Spinal cord (tissue), 10 donors: ENCODE data around the gene PGAM2. TPM values are rescaled to one million over a fixed set of nuclear protein-coding genes. Genes with fewer than 3 reads are reported as not detected.
"Not testable (repeated sequence)": the region's sequence is repeated elsewhere in the genome, so short reads cannot be mapped to it uniquely, and the experiment has no call there.

Experiments
- DNase-seq, 6 donors: peaks; one replicate each; pipeline versions ENCODE4 v3.0.0 to v3.0.0-alpha.2; 2013 to 2015; ENCODE audit warnings: low spot score in 6 of 6, low read depth in 4 of 6
- H3K27ac ChIP-seq: one replicate; pipeline ENCODE4 v1.5.1; 2013; ENCODE audit warnings: low read depth, low read length, control low read depth
- H3K27me3 ChIP-seq: one replicate; pipeline ENCODE4 v1.6.1; 2013; ENCODE audit warnings: low read length; ENCODE audit not compliant: control insufficient read depth, insufficient read depth
- H3K36me3 ChIP-seq: one replicate; pipeline ENCODE4 v1.6.1; 2013; ENCODE audit warnings: low read length; ENCODE audit not compliant: control insufficient read depth, insufficient read depth
- H3K4me1 ChIP-seq: one replicate; pipeline ENCODE4 v1.6.1; 2013; ENCODE audit warnings: low read length; ENCODE audit not compliant: control insufficient read depth, insufficient read depth
- H3K4me3 ChIP-seq: one replicate; pipeline ENCODE4 v1.5.1; 2013; ENCODE audit warnings: low read depth, low read length, control low read depth
- H3K9me3 ChIP-seq: one replicate; pipeline ENCODE4 v1.6.1; 2013; ENCODE audit warnings: low read length; ENCODE audit not compliant: control insufficient read depth, insufficient read depth
- WGBS: methylation state at CpG from one replicate; pipeline ENCODE4 v1.1.5; 2013; ENCODE audit warnings: missing lambda C conversion rate; ENCODE audit not compliant: insufficient coverage; 5-methylcytosine and 5-hydroxymethylcytosine counted together
- polyA plus RNA-seq, 2 donors: library from polyadenylated mRNA; unstranded; fragments of 120-200 nt; gene quantifications; one replicate each; pipeline ENCODE4 v1.2.1, GENCODE V29; 2013; ENCODE audit not compliant: insufficient read length in 2 of 2
- total RNA-seq, 2 donors: library from RNA; depleted of rRNA in 1 of 2; stranded (reverse); fragments of 120-200 nt in 1 of 2; fragments of >200 nt in 1 of 2; gene quantifications; one replicate each; pipeline versions ENCODE4 v1.2.3 to v1.2.4, GENCODE V29; 2013 to 2014
- donor health status: healthy.

Gene PGAM2
- total and polyA plus RNA-seq, 4 donors, result 3.5 to 13.6 (median 12.0) TPM

GRCh38 chr7:44040493-44040891, 24.9 kb downstream of the PGAM2 start:
- not testable (repeated sequence) for H3K9me3 ChIP-seq, H3K4me3 ChIP-seq, H3K27ac ChIP-seq, H3K27me3 ChIP-seq, H3K36me3 ChIP-seq
- 0% methylated on average over 31 of the region's 46 CpGs for WGBS
- H3K4me1 ChIP-seq, result peaks cover 21% of the 10 kb centered on the region
- DNase-seq, result peak in 1 of 6 donors; percentile 53

- H3K4me3 ChIP-seq, DNase-seq, H3K9me3 ChIP-seq, H3K27me3 ChIP-seq, H3K27ac ChIP-seq, H3K36me3 ChIP-seq: not testable (repeated sequence)
- WGBS, result 0% methylated on average over 4 of the region's 40 CpGs
- peaks cover 16% of the 10 kb centered on the region for H3K4me1 ChIP-seq
Observed at GRCh38 chr7:44039800-44040492, 25.4 kb downstream of the PGAM2 start.

GRCh38 chr7:44038961-44039558, 26.3 kb downstream of the PGAM2 start:
- Histone ChIP-seq H3K27ac (peak overlapping the region; percentile 52), H3K4me3 (peak overlapping the region; percentile 45), H3K4me1 (peaks cover 12% of the 10 kb centered on the region)
- H3K36me3 ChIP-seq, H3K27me3 ChIP-seq, H3K9me3 ChIP-seq: not testable (repeated sequence)
- 3% methylated on average over 6 of the region's 26 CpGs for WGBS
- peak in 2 of 6 donors; percentile 79 to 92 for DNase-seq

DNA sequence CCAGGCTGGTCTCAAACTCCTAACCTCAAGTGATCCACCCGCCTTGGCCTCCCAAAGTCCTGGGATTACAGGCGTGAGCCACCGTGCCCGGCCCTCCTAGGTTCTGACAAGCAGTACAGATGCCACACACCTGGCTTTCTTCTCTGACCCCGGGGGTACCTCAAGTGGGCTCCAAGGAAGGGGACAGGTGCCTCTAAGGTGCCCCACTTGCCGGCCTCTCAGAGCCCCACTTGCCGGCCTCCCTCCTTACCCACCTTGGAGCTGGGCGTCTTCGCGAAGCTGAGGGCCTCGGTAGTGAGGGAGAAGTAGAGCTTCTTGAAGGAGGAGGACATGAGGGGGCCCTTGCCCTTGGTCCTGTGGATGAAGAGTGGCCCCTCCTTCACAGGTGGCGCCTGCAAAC, 26.8 kb downstream of the PGAM2 start:
- WGBS, result no CpG with 5 or more reads among the region's 12 CpGs
- not testable (repeated sequence) for H3K4me1 ChIP-seq, H3K27ac ChIP-seq, H3K36me3 ChIP-seq, H3K9me3 ChIP-seq, H3K27me3 ChIP-seq, DNase-seq, H3K4me3 ChIP-seq

GRCh38 chr7:44037951-44038350, 27.4 kb downstream of the PGAM2 start:
- WGBS, result no CpG with 5 or more reads among the region's 2 CpGs
- not testable (repeated sequence) for H3K4me1 ChIP-seq, H3K9me3 ChIP-seq, H3K36me3 ChIP-seq, DNase-seq, H3K4me3 ChIP-seq, H3K27me3 ChIP-seq, H3K27ac ChIP-seq

- not testable (repeated sequence) for H3K27ac ChIP-seq, H3K36me3 ChIP-seq, H3K4me3 ChIP-seq, H3K9me3 ChIP-seq, H3K4me1 ChIP-seq, DNase-seq, H3K27me3 ChIP-seq
- WGBS, result 25% methylated on average over 2 of the region's 10 CpGs
Observed at GRCh38 chr7:44036364-44036763, 29.0 kb downstream of the PGAM2 start.

DNA sequence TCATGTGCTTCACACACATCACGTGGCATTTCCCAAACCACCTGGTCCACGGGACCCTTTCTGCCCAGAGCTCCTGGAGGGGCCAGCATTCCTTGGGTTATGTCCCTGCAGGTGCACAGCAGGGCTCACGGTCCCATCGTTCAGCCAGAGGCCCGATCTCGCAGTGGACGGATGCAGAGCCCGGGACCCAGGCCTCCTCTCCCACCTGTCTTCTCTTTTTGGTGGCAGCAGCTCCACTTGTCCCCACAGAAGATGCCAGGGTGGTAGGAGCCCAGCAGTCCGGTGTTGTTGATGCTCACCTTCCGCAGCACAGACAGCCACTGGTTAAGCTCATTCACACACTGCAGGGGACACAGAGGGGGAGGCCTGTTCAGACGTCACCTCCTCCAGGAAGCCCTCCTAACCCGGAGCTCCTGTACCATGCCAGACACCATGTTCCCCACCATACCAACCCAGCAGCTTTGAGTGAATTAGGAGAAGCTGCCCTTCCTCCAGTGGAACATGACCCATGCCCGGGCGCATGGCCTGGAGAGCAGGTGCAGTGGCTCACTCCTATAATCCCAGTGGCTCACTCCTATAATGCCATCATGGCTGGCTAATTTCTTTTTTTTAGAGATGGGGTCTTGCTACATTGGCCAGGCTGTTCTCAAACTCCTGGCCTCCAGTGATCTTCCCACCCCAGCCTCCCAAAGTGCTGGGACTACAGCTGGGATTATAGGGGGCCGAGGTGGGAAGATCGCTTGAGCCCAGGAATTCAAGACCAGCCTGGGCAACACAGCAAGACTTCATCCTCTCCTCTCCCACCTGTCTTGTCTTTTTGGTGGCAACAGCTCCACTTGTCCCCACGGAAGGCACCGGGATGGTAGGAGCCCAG, 31.2 kb downstream of the PGAM2 start:
- not testable (repeated sequence) for H3K9me3 ChIP-seq, H3K36me3 ChIP-seq, H3K27ac ChIP-seq, H3K4me3 ChIP-seq, DNase-seq, H3K27me3 ChIP-seq, H3K4me1 ChIP-seq
- WGBS, result 93% methylated on average over 2 of the region's 18 CpGs

GRCh38 chr7:44032031-44032430, 33.3 kb downstream of the PGAM2 start:
- H3K36me3 ChIP-seq, H3K9me3 ChIP-seq, H3K4me1 ChIP-seq, H3K4me3 ChIP-seq, H3K27me3 ChIP-seq, DNase-seq, H3K27ac ChIP-seq: not testable (repeated sequence)
- 100% methylated on average over 1 of the region's 6 CpGs for WGBS

- not testable (repeated sequence) for H3K27ac ChIP-seq, H3K36me3 ChIP-seq, H3K4me1 ChIP-seq, H3K4me3 ChIP-seq, DNase-seq, H3K27me3 ChIP-seq, H3K9me3 ChIP-seq
- WGBS, result 93% methylated on average over 8 of the region's 13 CpGs
Observed at GRCh38 chr7:44031319-44031718, 34.0 kb downstream of the PGAM2 start.
